IPS DF 6.9 (cell line): ENCODE results near the gene GFPT1.
"Not testable (repeated sequence)": the region's sequence is repeated elsewhere in the genome, so short reads cannot be mapped to it uniquely, and the experiment has no call there.

Experiments
- DNase-seq: peaks from one replicate; pipeline ENCODE4 v3.0.0-alpha.2; 2013; ENCODE audit warnings: low read depth, low spot score
- H3K27ac ChIP-seq: one replicate; pipeline ENCODE4 v1.5.1; 2013; ENCODE audit warnings: low read length, control low read depth
- H3K27me3 ChIP-seq: 2 replicates; pipeline ENCODE4 v1.6.1; 2013; ENCODE audit warnings: mild to moderate bottlenecking, low read length; ENCODE audit not compliant: control insufficient read depth, insufficient read depth
- H3K36me3 ChIP-seq: 2 replicates; pipeline ENCODE4 v1.6.1; 2013; ENCODE audit warnings: low read length; ENCODE audit not compliant: control insufficient read depth, insufficient read depth
- H3K4me1 ChIP-seq: 2 replicates; pipeline ENCODE4 v1.6.1; 2013; ENCODE audit warnings: low read length; ENCODE audit not compliant: control insufficient read depth, insufficient read depth
- H3K4me3 ChIP-seq: 2 replicates; pipeline ENCODE4 v1.5.1; 2013; ENCODE audit warnings: mild to moderate bottlenecking, low read length
- H3K9me3 ChIP-seq: 2 replicates; pipeline ENCODE4 v1.6.1; 2013; ENCODE audit warnings: low read length, inconsistent platforms; ENCODE audit not compliant: control insufficient read depth, insufficient read depth
- WGBS: extraction: QIAGEN DNeasy Blood & Tissue Kit; methylation state at CpG from one replicate; pipeline ENCODE4 v1.1.7; 2013; ENCODE audit warnings: mixed read lengths, missing lambda C conversion rate; ENCODE audit not compliant: insufficient read length, insufficient coverage; 5-methylcytosine and 5-hydroxymethylcytosine counted together

The GFPT1 gene

DNA sequence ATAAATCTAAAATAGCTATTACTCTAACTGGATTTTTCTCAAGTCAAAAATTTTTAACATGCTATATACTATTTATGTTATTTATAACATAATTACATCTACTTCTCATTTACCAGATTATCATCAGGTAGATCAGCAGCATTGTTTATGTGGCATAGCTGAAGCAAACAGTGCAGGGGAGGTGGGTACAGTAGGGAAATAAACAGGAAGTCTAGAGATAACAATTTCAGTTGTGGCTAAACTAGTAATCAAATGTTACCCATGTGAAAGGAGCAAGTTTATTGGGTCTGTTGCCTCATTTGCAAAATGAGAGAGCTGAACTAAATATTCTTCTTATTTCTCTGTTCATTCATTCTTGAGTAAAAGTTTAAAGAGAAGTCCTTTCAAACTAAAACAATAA, 27.7 kb downstream of the GFPT1 start:
- H3K4me3 ChIP-seq: no peak overlapping the region
- peaks cover 8% of the 10 kb centered on the region; the same call in 1 of the 2 replicates for H3K36me3 ChIP-seq
- DNase-seq: no peak
- no peaks in the 10 kb centered on the region for H3K27me3 ChIP-seq
- no peak overlapping the region for H3K27ac ChIP-seq
- peaks cover 1% of the 10 kb centered on the region; the same call in 1 of the 2 replicates for H3K4me1 ChIP-seq
- no peaks in the 10 kb centered on the region for H3K9me3 ChIP-seq

DNA sequence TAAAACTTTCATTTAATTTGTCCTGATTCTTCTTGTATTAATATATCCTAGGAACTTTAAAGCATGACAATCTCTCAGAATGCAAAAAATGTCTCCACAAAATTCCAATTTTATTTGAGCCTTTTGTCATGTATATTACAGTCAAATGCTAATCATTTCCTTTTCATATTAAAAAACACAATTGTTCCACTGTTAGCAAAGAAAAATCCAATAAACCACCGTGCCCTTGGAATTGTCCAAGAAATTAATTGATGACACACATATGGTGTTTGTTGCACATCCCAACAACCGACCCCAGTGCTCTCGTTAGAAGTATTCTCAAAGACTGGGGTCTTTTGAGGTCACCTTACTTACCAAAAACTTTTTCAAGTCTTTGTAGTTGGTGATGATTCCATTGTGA, 28.1 kb downstream of the GFPT1 start:
- no peak for DNase-seq
- Histone ChIP-seq H3K4me3 (no peak overlapping the region), H3K36me3 (peaks cover 8% of the 10 kb centered on the region; the same call in 1 of the 2 replicates), H3K27ac (no peak overlapping the region), H3K27me3 (no peaks in the 10 kb centered on the region), H3K9me3 (no peaks in the 10 kb centered on the region), H3K4me1 (peaks cover 1% of the 10 kb centered on the region; the same call in 1 of the 2 replicates)
- no CpG with 5 or more reads among the region's 3 CpGs for WGBS

DNA sequence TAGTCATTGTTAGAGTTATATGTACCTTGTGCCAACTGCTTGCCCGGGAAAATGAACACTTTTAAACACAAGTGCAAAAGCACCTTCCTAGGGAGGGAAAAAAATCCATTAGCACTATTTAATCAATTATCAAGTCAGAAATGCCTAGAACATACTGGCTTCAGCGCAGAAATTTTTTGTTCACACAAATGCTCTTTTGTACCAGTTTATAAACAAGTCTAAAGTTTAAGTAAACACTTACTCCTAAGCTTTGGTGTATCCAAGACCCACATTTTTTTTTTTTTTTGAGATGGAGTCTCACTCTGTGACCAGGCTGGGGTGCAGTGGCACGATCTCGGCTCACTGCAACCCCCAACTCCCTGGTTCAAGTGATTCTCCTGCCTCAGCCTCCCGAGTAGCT, 30.6 kb downstream of the GFPT1 start:
- no peak overlapping the region for H3K4me3 ChIP-seq
- peaks cover 1% of the 10 kb centered on the region; the same call in 1 of the 2 replicates for H3K4me1 ChIP-seq
- H3K27me3 ChIP-seq: no peaks in the 10 kb centered on the region
- no peak overlapping the region for H3K27ac ChIP-seq
- no peak for DNase-seq
- no peaks in the 10 kb centered on the region for H3K9me3 ChIP-seq
- peaks cover 8% of the 10 kb centered on the region; the same call in 1 of the 2 replicates for H3K36me3 ChIP-seq
- no CpG with 5 or more reads among the region's 5 CpGs for WGBS

DNA sequence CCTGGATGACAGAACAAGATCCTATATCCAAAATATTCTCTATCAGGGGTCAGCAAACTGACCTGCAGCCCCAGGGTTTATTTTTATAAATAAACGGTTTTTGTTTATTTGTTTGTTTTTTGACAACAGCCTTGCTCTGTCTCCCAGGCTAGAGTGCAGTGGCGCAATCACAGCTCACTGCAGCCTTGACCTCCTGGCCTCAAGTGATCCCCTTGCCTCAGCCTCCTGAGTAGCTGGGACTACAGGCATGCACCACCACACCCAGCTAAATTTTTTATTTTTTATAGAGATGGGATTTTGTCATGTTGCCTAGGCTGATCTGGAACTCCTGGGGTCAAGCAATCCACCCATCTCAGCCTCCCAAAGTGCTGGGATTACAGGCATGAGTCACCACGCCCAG, 32.1 kb downstream of the GFPT1 start:
- no CpG with 5 or more reads among the region's 3 CpGs for WGBS
- H3K4me1 ChIP-seq, H3K9me3 ChIP-seq, H3K27me3 ChIP-seq, H3K36me3 ChIP-seq, H3K27ac ChIP-seq, H3K4me3 ChIP-seq, DNase-seq: not testable (repeated sequence)

DNA sequence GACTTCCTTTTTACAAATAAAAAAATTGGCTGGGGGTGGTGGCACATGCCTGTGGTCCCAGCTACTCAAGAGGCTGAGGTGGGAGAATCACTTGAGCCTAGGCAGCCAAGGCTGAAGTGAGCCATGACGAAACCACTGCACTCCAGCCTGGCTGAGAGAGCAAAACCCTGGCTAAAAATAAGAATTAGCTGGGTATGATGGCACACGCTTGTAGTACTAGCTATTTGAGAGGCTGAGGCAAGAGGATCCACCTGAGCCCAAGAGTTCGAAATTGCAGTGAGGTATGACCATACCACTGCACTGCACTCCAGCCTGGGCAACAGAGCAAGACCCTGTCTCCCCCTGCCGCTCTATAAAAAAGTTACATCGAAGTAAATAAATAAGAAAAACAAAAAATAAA, 33.7 kb downstream of the GFPT1 start:
- Histone ChIP-seq H3K27me3 (no peaks in the 10 kb centered on the region), H3K27ac (no peak overlapping the region), H3K4me1 (no peaks in the 10 kb centered on the region; the same call in 1 of the 2 replicates), H3K36me3 (peaks cover 11% of the 10 kb centered on the region; the same call in 1 of the 2 replicates), H3K9me3 (no peaks in the 10 kb centered on the region), H3K4me3 (no peak overlapping the region)
- no peak for DNase-seq
- no CpG with 5 or more reads among the region's 5 CpGs for WGBS

DNA sequence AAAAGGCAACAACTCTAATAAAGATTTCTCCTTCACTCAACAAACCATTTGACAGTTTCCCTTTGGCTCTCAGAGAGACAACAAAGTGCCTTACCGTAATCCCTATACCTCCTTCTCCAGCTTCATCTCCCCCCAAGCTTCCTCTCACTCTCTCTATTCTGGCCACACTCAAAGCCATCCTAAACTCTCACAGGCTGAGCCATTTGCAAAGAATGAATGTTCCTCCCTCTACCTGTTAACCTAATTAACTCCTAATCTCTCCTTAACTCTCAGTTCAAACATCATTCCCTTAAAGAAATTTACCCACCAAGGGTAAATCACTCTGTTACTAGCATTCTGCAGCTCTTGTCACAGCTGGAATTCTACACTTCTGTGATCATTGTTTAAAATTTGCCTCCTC, 38.2 kb downstream of the GFPT1 start:
- Histone ChIP-seq H3K4me3 (no peak overlapping the region), H3K9me3 (no peaks in the 10 kb centered on the region), H3K27ac (no peak overlapping the region), H3K4me1 (no peaks in the 10 kb centered on the region), H3K36me3 (peaks cover 5% of the 10 kb centered on the region; the same call in 1 of the 2 replicates), H3K27me3 (no peaks in the 10 kb centered on the region)
- DNase-seq: no peak
- no CpG with 5 or more reads among the region's 1 CpG for WGBS

DNA sequence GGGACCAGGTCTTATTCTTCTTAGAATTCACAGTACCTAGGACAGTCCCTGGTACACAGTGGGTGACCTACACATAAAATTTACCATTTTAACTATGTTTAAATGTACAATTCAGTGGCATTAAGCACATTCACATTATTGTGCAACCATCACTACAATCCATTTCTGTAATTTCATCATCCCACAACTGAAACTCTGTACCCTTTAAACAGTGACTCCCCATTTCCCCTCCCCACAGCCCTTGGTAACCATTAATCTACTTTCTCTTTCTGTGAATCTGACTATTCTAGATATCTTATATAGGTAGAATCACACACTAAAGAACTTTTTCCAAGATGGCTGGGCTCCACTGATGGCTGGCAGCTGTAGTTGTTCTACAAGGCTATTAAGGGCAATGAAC, 41.6 kb downstream of the GFPT1 start:
- no peak overlapping the region for H3K4me3 ChIP-seq
- DNase-seq: no peak
- H3K27ac ChIP-seq: no peak overlapping the region
- no peaks in the 10 kb centered on the region for H3K9me3 ChIP-seq
- peaks cover 8% of the 10 kb centered on the region; the same call in 1 of the 2 replicates for H3K36me3 ChIP-seq
- H3K27me3 ChIP-seq: no peaks in the 10 kb centered on the region
- H3K4me1 ChIP-seq: no peaks in the 10 kb centered on the region

DNA sequence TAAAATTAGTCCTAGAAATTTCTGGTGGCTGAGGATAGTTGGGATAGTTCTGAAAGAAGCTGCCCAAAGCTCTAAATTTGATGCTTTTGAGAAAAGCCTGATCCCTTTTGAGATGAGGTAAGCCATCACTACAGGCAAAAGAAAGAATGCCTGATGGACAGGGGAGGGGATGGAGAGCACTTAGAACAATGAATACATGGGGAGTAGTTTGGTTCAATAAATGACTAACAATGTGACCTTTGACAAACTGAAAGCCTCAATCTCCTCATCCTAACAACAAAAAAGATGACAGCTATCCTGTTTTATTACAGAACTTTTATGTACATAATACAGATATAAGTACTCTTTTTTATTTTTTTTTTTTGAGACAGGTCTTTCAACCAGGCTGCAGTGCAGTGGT, 42.7 kb downstream of the GFPT1 start:
- H3K9me3 ChIP-seq: no peaks in the 10 kb centered on the region
- peaks cover 8% of the 10 kb centered on the region; the same call in 1 of the 2 replicates for H3K36me3 ChIP-seq
- no peak overlapping the region for H3K27ac ChIP-seq
- H3K27me3 ChIP-seq: no peaks in the 10 kb centered on the region
- no peaks in the 10 kb centered on the region for H3K4me1 ChIP-seq
- no peak overlapping the region for H3K4me3 ChIP-seq
- no peak for DNase-seq

DNA sequence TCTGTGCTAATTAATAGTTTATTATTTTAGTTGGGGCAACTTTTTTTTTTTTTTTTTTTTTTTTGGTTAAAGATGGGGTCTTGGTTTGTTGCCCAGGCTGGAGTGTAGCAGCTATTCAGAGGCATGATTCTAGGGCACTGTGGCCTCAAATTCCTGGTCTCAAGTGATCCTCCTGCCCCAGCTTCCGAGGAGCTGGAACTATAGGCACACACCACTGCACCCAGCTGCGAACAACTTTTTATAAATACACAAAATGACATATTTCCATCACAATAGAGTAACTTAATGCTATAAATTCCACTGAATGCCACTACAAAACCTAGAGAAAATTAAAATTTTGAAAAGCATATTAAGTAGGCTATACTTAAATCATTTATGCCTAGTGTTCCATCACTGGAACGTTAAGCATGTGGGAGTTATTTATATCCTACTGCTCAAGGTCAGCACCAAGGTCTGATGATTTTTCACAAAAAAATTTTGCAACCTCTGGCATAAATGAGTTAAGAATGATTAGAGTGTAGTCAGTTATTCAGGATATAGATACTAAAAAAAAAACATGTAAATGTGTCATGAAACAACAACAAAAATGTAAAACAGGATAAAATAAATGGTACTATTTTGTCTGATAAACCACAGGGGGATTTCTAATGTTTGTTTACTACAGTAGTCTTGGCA, 46.8 kb downstream of the GFPT1 start:
- DNase-seq: no peak
- H3K27ac ChIP-seq: no peak overlapping the region

DNA sequence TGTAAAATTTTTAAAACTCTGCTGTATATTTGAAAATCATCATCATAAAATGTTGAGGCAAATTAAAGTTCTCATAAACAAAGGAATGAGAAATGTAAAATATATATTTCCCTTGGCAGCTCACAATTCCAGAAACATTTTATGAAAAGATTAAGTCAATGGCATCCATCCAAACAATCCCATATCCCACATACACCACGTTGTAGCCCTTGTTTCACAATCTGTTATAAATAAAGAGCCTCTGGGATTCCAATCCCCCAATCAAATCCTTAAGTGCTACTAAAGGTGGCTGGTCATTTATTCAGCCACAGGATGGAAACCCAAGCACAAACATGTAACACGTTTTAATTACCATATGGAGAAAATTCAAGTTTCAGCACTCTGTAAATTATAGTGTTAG, 51.7 kb downstream of the GFPT1 start:
- Histone ChIP-seq H3K4me3 (no peak overlapping the region), H3K9me3 (no peaks in the 10 kb centered on the region), H3K4me1 (no peaks in the 10 kb centered on the region), H3K27ac (no peak overlapping the region), H3K27me3 (no peaks in the 10 kb centered on the region), H3K36me3 (peaks cover 3% of the 10 kb centered on the region; the same call in 1 of the 2 replicates)
- DNase-seq: no peak
- 100% methylated on average over 1 of the region's 2 CpGs for WGBS

More for the DNA sequence above, 46.8 kb downstream of the GFPT1 start:
- WGBS: no CpG with 5 or more reads among the region's 3 CpGs
- Histone ChIP-seq H3K9me3 (no peaks in the 10 kb centered on the region), H3K4me1 (no peaks in the 10 kb centered on the region), H3K36me3 (peaks cover 7% of the 10 kb centered on the region; the same call in 1 of the 2 replicates), H3K27me3 (no peaks in the 10 kb centered on the region), H3K4me3 (no peak overlapping the region)

DNA sequence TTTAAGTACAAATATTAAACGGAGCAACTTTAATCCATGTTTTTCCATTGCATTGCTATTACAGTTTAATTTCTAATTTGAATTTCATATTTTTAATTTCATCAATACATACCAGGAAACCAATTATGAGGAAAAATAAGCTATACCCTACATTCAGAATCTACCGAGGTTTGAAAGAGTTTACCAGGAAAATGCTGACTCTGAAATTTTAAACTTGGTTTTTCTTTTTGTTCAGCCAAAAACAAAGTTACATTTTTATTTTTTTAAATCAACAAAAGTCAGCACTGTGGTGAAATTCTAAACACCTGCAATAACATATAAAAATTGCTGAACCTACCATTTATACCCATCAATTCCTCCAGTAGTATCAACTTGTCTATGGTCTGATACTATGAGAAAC, 53.7 kb downstream of the GFPT1 start:
- no peaks in the 10 kb centered on the region for H3K4me1 ChIP-seq
- H3K9me3 ChIP-seq: no peaks in the 10 kb centered on the region
- no peak overlapping the region for H3K4me3 ChIP-seq
- WGBS: no CpG with 5 or more reads among the region's 2 CpGs
- no peak for DNase-seq
- no peaks in the 10 kb centered on the region for H3K27me3 ChIP-seq
- H3K27ac ChIP-seq: no peak overlapping the region
- H3K36me3 ChIP-seq: peaks cover 3% of the 10 kb centered on the region; the same call in 1 of the 2 replicates
